Measurements from ENCODE around the gene NUDT16L1. TPM values are rescaled to one million over a fixed set of nuclear protein-coding genes. Genes with fewer than 3 reads are reported as not detected.

The NUDT16L1 gene
- total RNA-seq, 2 donors from 2014 or later: 18.7 to 25.4 TPM

DNA sequence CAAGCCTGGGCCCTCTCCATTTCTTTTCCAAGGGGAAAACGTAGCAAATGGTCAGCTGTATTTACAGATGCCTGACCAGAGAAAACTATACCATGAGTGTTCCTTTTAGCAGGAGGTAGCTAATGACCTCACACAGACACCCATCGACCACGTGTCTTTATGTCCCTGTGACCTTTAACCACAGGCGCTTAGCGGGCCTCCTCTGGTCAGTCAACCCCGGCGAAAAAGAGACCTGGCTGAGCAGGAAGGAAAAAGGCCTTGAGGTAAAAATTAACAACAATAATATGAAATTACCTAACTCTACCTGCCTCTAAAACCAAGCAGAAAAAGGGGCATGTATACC is 9.1 kb downstream of the NUDT16L1 start:
- TF ChIP-seq CTCF (IDR thresholded peaks at IDR 0.05) (no peak), POLR2A (IDR thresholded peaks at IDR 0.05) (no peak)
- intact Hi-C loops (cut with DNase I): no loop called here
- DNase-seq (no peak), ATAC-seq (no peak)
- Histone ChIP-seq H3K4me3 (no peak overlapping the region), H3K27me3 (no peaks in the 10 kb centered on the region), H3K4me1 (no peaks in the 10 kb centered on the region), H3K9me3 (no peaks in the 10 kb centered on the region), H3K27ac (peak overlapping the region in 1 of 4 donors; percentile 7), H3K36me3 (replicated peaks in 1 of 2; ENCODE audit: insufficient read depth in 1 of 2, low read depth in 2 of 2) (peaks cover 0 to 15% of the 10 kb centered on the region in 2 donors)
- WGBS, 2 donors: 56 to 67% methylated on average over 7 of the region's 7 CpGs

DNA sequence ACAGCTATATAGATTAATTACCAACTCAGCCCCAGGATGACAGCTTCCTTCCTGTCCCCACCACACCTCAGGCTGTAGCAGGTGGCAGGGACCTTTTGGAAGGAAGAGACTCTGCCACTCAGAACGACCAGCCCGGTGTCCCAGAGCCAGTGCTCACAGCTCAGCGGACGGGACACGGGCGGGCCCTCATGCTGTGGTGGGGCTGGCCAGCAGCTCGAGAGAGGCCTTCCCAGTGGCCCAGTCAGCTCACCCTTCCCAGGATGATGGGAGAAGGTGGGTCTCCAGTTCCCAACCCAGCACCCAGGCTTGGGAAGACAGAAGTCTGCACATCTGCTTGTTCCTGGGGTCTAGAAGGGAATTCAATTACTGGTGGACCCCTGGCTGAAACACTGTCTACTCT is 10.5 kb downstream of the NUDT16L1 start:
- DNase-seq (no peak), ATAC-seq (no peak)
- Histone ChIP-seq H3K9me3 (no peaks in the 10 kb centered on the region), H3K4me1 (no peaks in the 10 kb centered on the region), H3K27me3 (no peaks in the 10 kb centered on the region), H3K36me3 (replicated peaks in 1 of 2; ENCODE audit: insufficient read depth in 1 of 2, low read depth in 2 of 2) (peaks cover 0 to 14% of the 10 kb centered on the region in 2 donors), H3K4me3 (no peak overlapping the region), H3K27ac (no peak overlapping the region)
- WGBS, 2 donors: 81% methylated on average over 7 of the region's 7 CpGs; no CpG with 5 or more reads in 1 of the 2 donors
- no peak for TF ChIP-seq CTCF (IDR thresholded peaks at IDR 0.05)
- no peak for TF ChIP-seq POLR2A (IDR thresholded peaks at IDR 0.05)
- intact Hi-C loops (cut with DNase I): no loop called here

GRCh38 chr16:4704491-4704890 is 11.1 kb downstream of the NUDT16L1 start:
- ATAC-seq (no peak), DNase-seq (no peak)
- Histone ChIP-seq H3K36me3 (replicated peaks in 1 of 2; ENCODE audit: insufficient read depth in 1 of 2, low read depth in 2 of 2) (peaks cover 0 to 10% of the 10 kb centered on the region in 2 donors), H3K27me3 (no peaks in the 10 kb centered on the region), H3K4me3 (no peak overlapping the region), H3K27ac (no peak overlapping the region), H3K4me1 (no peaks in the 10 kb centered on the region), H3K9me3 (no peaks in the 10 kb centered on the region)
- TF ChIP-seq CTCF (IDR thresholded peaks at IDR 0.05) (no peak), POLR2A (IDR thresholded peaks at IDR 0.05) (no peak)
- WGBS, 2 donors: 84 to 86% methylated on average over 8 of the region's 8 CpGs
- intact Hi-C loops (cut with DNase I): no loop called here

GRCh38 chr16:4704913-4705312 is 11.6 kb downstream of the NUDT16L1 start:
- WGBS, 2 donors: 93% methylated on average over 14 of the region's 14 CpGs
- H3K36me3 ChIP-seq (replicated peaks in 1 of 2; ENCODE audit: insufficient read depth in 1 of 2, low read depth in 2 of 2): peaks cover 0 to 7% of the 10 kb centered on the region in 2 donors
- H3K27ac ChIP-seq: no peak overlapping the region
- H3K4me3 ChIP-seq: no peak overlapping the region
- no peak for ATAC-seq
- DNase-seq: no peak
- H3K9me3 ChIP-seq: no peaks in the 10 kb centered on the region
- H3K4me1 ChIP-seq: no peaks in the 10 kb centered on the region
- intact Hi-C loops (cut with DNase I): no loop called here
- no peaks in the 10 kb centered on the region for H3K27me3 ChIP-seq
- TF ChIP-seq CTCF (IDR thresholded peaks at IDR 0.05) (no peak), POLR2A (IDR thresholded peaks at IDR 0.05) (no peak)

DNA sequence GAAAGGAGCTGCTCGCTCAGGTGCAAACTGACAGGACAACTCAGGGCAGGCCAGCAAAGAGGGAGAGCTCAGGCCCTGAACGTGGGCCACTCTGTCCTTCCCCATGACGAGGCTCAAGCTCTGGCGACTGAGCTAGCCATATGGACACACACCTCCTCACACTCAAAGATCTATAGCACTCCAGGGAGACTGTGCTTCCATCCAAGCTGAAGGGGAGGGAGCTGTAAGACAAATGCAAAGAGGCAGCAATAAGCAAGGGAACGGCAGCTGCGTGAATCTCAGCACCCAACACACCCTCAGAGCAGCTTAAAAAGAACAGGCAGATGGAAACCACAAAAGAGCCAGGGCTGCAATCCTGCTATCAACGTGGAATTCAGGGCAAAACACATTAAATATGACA is 13.5 kb downstream of the NUDT16L1 start:
- Histone ChIP-seq H3K27me3 (no peaks in the 10 kb centered on the region), H3K4me1 (no peaks in the 10 kb centered on the region), H3K36me3 (replicated peaks in 1 of 2; ENCODE audit: insufficient read depth in 1 of 2, low read depth in 2 of 2) (peaks cover 0 to 2% of the 10 kb centered on the region in 2 donors), H3K4me3 (no peak overlapping the region), H3K9me3 (no peaks in the 10 kb centered on the region), H3K27ac (no peak overlapping the region)
- DNase-seq (no peak), ATAC-seq (no peak)
- WGBS, 2 donors: 83 to 88% methylated on average over 7 of the region's 7 CpGs
- no peak for TF ChIP-seq POLR2A (IDR thresholded peaks at IDR 0.05)
- TF ChIP-seq CTCF (IDR thresholded peaks at IDR 0.05): no peak
- intact Hi-C loops (cut with DNase I): no loop called here
